K562 (cell line): ENCODE measurements around the gene SELL. TPM values are rescaled to one million over a fixed set of nuclear protein-coding genes. Genes with fewer than 3 reads are reported as not detected.

ENCODE experiments used
- ATAC-seq: fragments of 200-7000 bp; cut with Tn5 transposase; 3 replicates; pipeline ENCODE4 v1.9.1; 2020; ENCODE audit warnings: moderate library complexity
- BruUV-seq: library from RNA; stranded (reverse); fragments of 400-500 nt; replicated peaks from 2 replicates; lab custom pipeline; 2021; lab: Mats Ljungman, UMichigan
- CTCF ChIA-PET: fragments of 300-600 bp; formaldehyde crosslinking; extraction: SDS; loops from one replicate; lab custom pipeline; 2021; ENCODE audit warnings: low intra/inter-chr PET ratio; lab: Yijun Ruan, JAX
- POLR2A ChIA-PET: fragments of 300-600, 350-650 bp; sonication (Branson Sonifier 250); formaldehyde crosslinking; extraction: SDS; loops from one replicate; lab custom pipeline; 2021; ENCODE audit warnings: antibody characterized with exemption, inconsistent platforms; lab: Yijun Ruan, JAX
- DNase-seq, 4 experiments: peaks; one replicate each; pipeline versions ENCODE4 v3.0.0 to v3.0.0-alpha.2; 2011 to 2018; ENCODE audit warnings: low spot score in 3 of 4, mixed read lengths in 3 of 4; ENCODE audit errors: extremely low read depth in 1 of 4
- FAIRE-seq: peaks from 2 replicates; lab custom pipeline; 2011; peaks lifted over from hg19 to GRCh38; lab: Jason Lieb, UNC
- H2AFZ ChIP-seq: 2 replicates; pipeline ENCODE4 v1.6.0; 2011; ENCODE audit warnings: low read depth, low read length, control low read depth, inconsistent platforms
- H3K27ac ChIP-seq: fragments of 200-600 bp; 3 replicates; pipeline ENCODE4 v1.8.0; 2011; ENCODE audit warnings: low read depth, mild to moderate bottlenecking, control low read depth, inconsistent platforms, low read length, moderate library complexity, mixed read lengths; ENCODE audit errors: extremely low read depth
- H3K27me3 ChIP-seq, 2 experiments: fragments of 300-600 bp in 1 of 2; 2 replicates in 1 of 2; 3 replicates in 1 of 2; pipeline versions ENCODE4 v1.6.0 to v1.8.0; 2011; ENCODE audit warnings: inconsistent platforms in 2 of 2, low read length in 2 of 2, mild to moderate bottlenecking in 1 of 2, mixed read lengths in 1 of 2, moderate library complexity in 1 of 2; ENCODE audit not compliant: control insufficient read depth in 2 of 2, insufficient read depth in 2 of 2
- H3K36me3 ChIP-seq: fragments of 300-600 bp; 3 replicates; pipeline ENCODE4 v1.8.0; 2011; ENCODE audit warnings: mild to moderate bottlenecking, low read length, inconsistent platforms; ENCODE audit not compliant: control insufficient read depth, insufficient read depth
- H3K4me1 ChIP-seq, 2 experiments: fragments of 200-600 bp in 1 of 2; replicated peaks in 1 of 2; 2 replicates in 1 of 2; 3 replicates in 1 of 2; pipeline versions ENCODE4 v1.5.1 to v1.8.0; 2011; ENCODE audit warnings: inconsistent platforms in 2 of 2, low read length in 2 of 2, mild to moderate bottlenecking in 1 of 2, mixed read lengths in 1 of 2, moderate library complexity in 1 of 2; ENCODE audit not compliant: control insufficient read depth in 2 of 2, insufficient read depth in 2 of 2
- H3K4me2 ChIP-seq: 2 replicates; pipeline ENCODE4 v1.6.1; 2011; ENCODE audit warnings: low read length, control low read depth, inconsistent platforms, mixed read lengths; ENCODE audit not compliant: insufficient read depth
- H3K4me3 ChIP-seq: fragments of 200-600 bp; sonication (generic), shearing (Covaris generic); 2 replicates; pipeline ENCODE4 v1.5.1; 2016; ENCODE audit warnings: control low read depth, inconsistent platforms
- H3K79me2 ChIP-seq: fragments of 200-600 bp; 3 replicates; pipeline ENCODE4 v1.8.0; 2011; ENCODE audit warnings: low read length, inconsistent platforms; ENCODE audit not compliant: control insufficient read depth, insufficient read depth
- H3K9ac ChIP-seq, 2 experiments: 2 replicates each; pipeline versions ENCODE4 v1.6.0 to v1.6.1; 2011; ENCODE audit warnings: low read depth in 2 of 2, low read length in 2 of 2, control low read depth in 1 of 2, inconsistent platforms in 1 of 2, mild to moderate bottlenecking in 1 of 2, mixed read lengths in 1 of 2; ENCODE audit not compliant: insufficient read depth in 1 of 2
- H3K9me1 ChIP-seq: one replicate; pipeline ENCODE4 v1.6.0; 2011; ENCODE audit warnings: inconsistent platforms, mild to moderate bottlenecking, low read length, moderate library complexity; ENCODE audit not compliant: control insufficient read depth, insufficient read depth
- H3K9me3 ChIP-seq: replicated peaks from 2 replicates; pipeline ENCODE4 v1.5.1; 2011; ENCODE audit warnings: low read depth, low read length, inconsistent platforms; ENCODE audit not compliant: control insufficient read depth, insufficient read depth
- H4K20me1 ChIP-seq: replicated peaks from 2 replicates; pipeline ENCODE4 v1.6.1; 2011; ENCODE audit warnings: low read length, inconsistent platforms, mixed read lengths; ENCODE audit not compliant: control insufficient read depth, insufficient read depth
- BRD9 ChIP-seq: fragments of 450-650 bp; IDR thresholded peaks from 2 replicates; pipeline ENCODE4 v1.6.1; 2018; ENCODE audit warnings: low read depth; ENCODE audit not compliant: partially characterized antibody
- HMGN3 ChIP-seq: IDR thresholded peaks from 2 replicates; pipeline ENCODE4 v1.6.1; 2011; ENCODE audit warnings: borderline replicate concordance, low read depth, mild to moderate bottlenecking, mixed read lengths, low read length; ENCODE audit not compliant: insufficient read length; ENCODE audit errors: extremely low read depth
- LARP7 ChIP-seq: fragments of 450-650 bp; IDR thresholded peaks from 2 replicates; pipeline ENCODE4 v1.6.1; 2016
- MCM3 ChIP-seq: fragments of 450-650 bp; IDR thresholded peaks from 2 replicates; pipeline ENCODE4 v1.6.1; 2016
- PHF21A ChIP-seq: fragments of 450-650 bp; IDR thresholded peaks from 2 replicates; pipeline ENCODE4 v1.6.1; 2017; ENCODE audit warnings: low read depth, borderline replicate concordance
- ZBTB8A ChIP-seq: fragments of 450-650 bp; IDR thresholded peaks from 2 replicates; pipeline ENCODE4 v1.6.1; 2018; ENCODE audit warnings: mild to moderate bottlenecking, moderate library complexity; ENCODE audit not compliant: partially characterized antibody
- ZZZ3 ChIP-seq: fragments of 450-650 bp; IDR thresholded peaks from 2 replicates; pipeline ENCODE4 v1.6.1; 2016; ENCODE audit warnings: antibody characterized with exemption, mild to moderate bottlenecking, moderate library complexity
- WGBS: fragments of 100-300 bp; shearing (Covaris generic); methylation state at CpG from one replicate; pipeline ENCODE4 v1.1.6; 2016; ENCODE audit warnings: low coverage, mixed read lengths; ENCODE audit not compliant: insufficient coverage; ENCODE audit errors: missing lambda C conversion rate; 5-methylcytosine and 5-hydroxymethylcytosine counted together
- in situ Hi-C: fragments of 300-500 bp; cut with MboI; formaldehyde crosslinking; loops from 4 replicates; pipeline ENCODE4 v1.15.0; 2018; ENCODE audit warnings: inconsistent platforms, mixed read lengths
- intact Hi-C: fragments of 100-400 bp; cut with micrococcal nuclease; formaldehyde crosslinking; loops from 2 replicates; pipeline ENCODE4 v1.14.2; 2022
- polyA plus RNA-seq, 8 experiments: library from polyadenylated mRNA; depleted of rRNA in 4 of 8; stranded (reverse) in 5 of 8; unstranded in 3 of 8; fragments of >200 nt; fragmentation: Nextera tagmentation in 2 of 8; fragmentation: Illumina TruSeq in 1 of 8; extraction: Ambion mirVana in 2 of 8; extraction: Trizol in 1 of 8; gene quantifications; 2 replicates each; pipeline versions ENCODE4 v1.2.1 to v1.2.3, GENCODE V29; 2011 to 2014; ENCODE audit warnings: inconsistent platforms in 1 of 8, missing spikeins in 1 of 8
- total RNA-seq, 7 experiments: library from RNA; depleted of rRNA in 6 of 7; stranded (reverse); fragments of >200 nt in 6 of 7; fragmentation: Illumina TruSeq in 2 of 7; extraction: Trizol in 2 of 7; gene quantifications; 2 replicates each; pipeline versions ENCODE4 v1.2.1 to v1.2.3, GENCODE V29; 2011 to 2021; ENCODE audit warnings: low replicate concordance in 1 of 7
- TF ChIP-seq, protein P1 (sequence below): sonication (generic); formaldehyde crosslinking; IDR thresholded peaks from 2 replicates; pipeline ENCODE4 v1.8.0; 2022; ENCODE audit warnings: missing genetic modification reagents, mild to moderate bottlenecking, borderline replicate concordance
- TF ChIP-seq, protein P2 (sequence below): fragments of 250-450 bp; sonication (Bioruptor Pico); IDR thresholded peaks from 2 replicates; pipeline ENCODE4 v1.4.0; 2020
- TF ChIP-seq, protein P3 (sequence below), 2 experiments: fragments of 200-800 bp in 1 of 2; sonication (Bioruptor generic) in 1 of 2; sonication (generic) in 1 of 2; formaldehyde crosslinking in 1 of 2; IDR thresholded peaks in 1 of 2; conservative IDR thresholded peaks in 1 of 2; 2 replicates each; pipeline versions ENCODE4 v1.5.0 to v1.6.1; 2016 to 2020; ENCODE audit warnings: missing compliant biosample characterization in 1 of 2, missing genetic modification characterization in 1 of 2, missing genetic modification reagents in 1 of 2
- TF ChIP-seq, protein P4 (sequence below): fragments of 450-650 bp; IDR thresholded peaks from 2 replicates; pipeline ENCODE4 v1.6.1; 2017; ENCODE audit warnings: antibody characterized with exemption

SELL gene
- total and polyA plus RNA-seq, 9 of the 15 experiments (the other 6 are each of a cell fraction or from before 2014, with no cell fraction given), result 0.51 TPM; not detected in 8

DNA sequence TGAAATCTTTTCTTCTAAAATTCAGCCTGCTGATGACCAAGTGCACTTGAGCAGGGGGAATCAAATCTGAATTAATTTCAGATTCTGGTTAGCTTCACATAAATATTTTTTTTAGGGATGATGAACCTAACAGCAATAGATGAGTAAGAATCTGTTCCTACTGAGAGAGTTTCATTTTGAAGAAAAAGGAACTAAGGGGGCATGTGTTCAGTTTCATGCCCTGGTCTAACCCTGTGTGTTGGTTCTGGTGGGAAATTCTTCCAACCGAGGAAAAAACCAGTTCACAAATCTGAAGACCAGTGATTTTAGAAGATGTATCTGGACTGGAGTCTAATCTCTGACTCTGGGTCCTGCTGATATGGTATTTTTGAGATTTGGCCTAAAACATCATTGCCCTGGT, 13.7 kb downstream of the SELL start:
- no peak overlapping the region for H2AFZ ChIP-seq
- no peaks in the 10 kb centered on the region for H3K79me2 ChIP-seq
- no peak overlapping the region for H3K4me2 ChIP-seq
- intact Hi-C loops, result no loop called here
- TF ChIP-seq BRD9, result no peak
- TF ChIP-seq ZZZ3, result no peak
- TF ChIP-seq, protein P1, sequence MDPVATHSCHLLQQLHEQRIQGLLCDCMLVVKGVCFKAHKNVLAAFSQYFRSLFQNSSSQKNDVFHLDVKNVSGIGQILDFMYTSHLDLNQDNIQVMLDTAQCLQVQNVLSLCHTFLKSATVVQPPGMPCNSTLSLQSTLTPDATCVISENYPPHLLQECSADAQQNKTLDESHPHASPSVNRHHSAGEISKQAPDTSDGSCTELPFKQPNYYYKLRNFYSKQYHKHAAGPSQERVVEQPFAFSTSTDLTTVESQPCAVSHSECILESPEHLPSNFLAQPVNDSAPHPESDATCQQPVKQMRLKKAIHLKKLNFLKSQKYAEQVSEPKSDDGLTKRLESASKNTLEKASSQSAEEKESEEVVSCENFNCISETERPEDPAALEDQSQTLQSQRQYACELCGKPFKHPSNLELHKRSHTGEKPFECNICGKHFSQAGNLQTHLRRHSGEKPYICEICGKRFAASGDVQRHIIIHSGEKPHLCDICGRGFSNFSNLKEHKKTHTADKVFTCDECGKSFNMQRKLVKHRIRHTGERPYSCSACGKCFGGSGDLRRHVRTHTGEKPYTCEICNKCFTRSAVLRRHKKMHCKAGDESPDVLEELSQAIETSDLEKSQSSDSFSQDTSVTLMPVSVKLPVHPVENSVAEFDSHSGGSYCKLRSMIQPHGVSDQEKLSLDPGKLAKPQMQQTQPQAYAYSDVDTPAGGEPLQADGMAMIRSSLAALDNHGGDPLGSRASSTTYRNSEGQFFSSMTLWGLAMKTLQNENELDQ (CRISPR knock-in tag), result no peak
- TF ChIP-seq, protein P2, sequence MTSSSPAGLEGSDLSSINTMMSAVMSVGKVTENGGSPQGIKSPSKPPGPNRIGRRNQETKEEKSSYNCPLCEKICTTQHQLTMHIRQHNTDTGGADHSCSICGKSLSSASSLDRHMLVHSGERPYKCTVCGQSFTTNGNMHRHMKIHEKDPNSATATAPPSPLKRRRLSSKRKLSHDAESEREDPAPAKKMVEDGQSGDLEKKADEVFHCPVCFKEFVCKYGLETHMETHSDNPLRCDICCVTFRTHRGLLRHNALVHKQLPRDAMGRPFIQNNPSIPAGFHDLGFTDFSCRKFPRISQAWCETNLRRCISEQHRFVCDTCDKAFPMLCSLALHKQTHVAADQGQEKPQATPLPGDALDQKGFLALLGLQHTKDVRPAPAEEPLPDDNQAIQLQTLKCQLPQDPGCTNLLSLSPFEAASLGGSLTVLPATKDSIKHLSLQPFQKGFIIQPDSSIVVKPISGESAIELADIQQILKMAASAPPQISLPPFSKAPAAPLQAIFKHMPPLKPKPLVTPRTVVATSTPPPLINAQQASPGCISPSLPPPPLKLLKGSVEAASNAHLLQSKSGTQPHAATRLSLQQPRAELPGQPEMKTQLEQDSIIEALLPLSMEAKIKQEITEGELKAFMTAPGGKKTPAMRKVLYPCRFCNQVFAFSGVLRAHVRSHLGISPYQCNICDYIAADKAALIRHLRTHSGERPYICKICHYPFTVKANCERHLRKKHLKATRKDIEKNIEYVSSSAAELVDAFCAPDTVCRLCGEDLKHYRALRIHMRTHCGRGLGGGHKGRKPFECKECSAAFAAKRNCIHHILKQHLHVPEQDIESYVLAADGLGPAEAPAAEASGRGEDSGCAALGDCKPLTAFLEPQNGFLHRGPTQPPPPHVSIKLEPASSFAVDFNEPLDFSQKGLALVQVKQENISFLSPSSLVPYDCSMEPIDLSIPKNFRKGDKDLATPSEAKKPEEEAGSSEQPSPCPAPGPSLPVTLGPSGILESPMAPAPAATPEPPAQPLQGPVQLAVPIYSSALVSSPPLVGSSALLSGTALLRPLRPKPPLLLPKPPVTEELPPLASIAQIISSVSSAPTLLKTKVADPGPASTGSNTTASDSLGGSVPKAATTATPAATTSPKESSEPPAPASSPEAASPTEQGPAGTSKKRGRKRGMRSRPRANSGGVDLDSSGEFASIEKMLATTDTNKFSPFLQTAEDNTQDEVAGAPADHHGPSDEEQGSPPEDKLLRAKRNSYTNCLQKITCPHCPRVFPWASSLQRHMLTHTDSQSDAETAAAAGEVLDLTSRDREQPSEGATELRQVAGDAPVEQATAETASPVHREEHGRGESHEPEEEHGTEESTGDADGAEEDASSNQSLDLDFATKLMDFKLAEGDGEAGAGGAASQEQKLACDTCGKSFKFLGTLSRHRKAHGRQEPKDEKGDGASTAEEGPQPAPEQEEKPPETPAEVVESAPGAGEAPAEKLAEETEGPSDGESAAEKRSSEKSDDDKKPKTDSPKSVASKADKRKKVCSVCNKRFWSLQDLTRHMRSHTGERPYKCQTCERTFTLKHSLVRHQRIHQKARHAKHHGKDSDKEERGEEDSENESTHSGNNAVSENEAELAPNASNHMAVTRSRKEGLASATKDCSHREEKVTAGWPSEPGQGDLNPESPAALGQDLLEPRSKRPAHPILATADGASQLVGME (CRISPR knock-in tag), result no peak
- TF ChIP-seq HMGN3, result no peak
- no peak for TF ChIP-seq LARP7
- no peak for TF ChIP-seq ZBTB8A
- TF ChIP-seq PHF21A, result no peak
- TF ChIP-seq, protein P3, sequence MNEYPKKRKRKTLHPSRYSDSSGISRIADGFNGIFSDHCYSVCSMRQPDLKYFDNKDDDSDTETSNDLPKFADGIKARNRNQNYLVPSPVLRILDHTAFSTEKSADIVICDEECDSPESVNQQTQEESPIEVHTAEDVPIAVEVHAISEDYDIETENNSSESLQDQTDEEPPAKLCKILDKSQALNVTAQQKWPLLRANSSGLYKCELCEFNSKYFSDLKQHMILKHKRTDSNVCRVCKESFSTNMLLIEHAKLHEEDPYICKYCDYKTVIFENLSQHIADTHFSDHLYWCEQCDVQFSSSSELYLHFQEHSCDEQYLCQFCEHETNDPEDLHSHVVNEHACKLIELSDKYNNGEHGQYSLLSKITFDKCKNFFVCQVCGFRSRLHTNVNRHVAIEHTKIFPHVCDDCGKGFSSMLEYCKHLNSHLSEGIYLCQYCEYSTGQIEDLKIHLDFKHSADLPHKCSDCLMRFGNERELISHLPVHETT (CRISPR knock-in tag; conservative IDR thresholded peaks at IDR 0.05 in 1 of 2, IDR thresholded peaks at IDR 0.05 in 1 of 2), result no peak
- TF ChIP-seq, protein P4, sequence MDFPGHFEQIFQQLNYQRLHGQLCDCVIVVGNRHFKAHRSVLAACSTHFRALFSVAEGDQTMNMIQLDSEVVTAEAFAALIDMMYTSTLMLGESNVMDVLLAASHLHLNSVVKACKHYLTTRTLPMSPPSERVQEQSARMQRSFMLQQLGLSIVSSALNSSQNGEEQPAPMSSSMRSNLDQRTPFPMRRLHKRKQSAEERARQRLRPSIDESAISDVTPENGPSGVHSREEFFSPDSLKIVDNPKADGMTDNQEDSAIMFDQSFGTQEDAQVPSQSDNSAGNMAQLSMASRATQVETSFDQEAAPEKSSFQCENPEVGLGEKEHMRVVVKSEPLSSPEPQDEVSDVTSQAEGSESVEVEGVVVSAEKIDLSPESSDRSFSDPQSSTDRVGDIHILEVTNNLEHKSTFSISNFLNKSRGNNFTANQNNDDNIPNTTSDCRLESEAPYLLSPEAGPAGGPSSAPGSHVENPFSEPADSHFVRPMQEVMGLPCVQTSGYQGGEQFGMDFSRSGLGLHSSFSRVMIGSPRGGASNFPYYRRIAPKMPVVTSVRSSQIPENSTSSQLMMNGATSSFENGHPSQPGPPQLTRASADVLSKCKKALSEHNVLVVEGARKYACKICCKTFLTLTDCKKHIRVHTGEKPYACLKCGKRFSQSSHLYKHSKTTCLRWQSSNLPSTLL, result no peak
- TF ChIP-seq MCM3, result no peak
- no peaks in the 10 kb centered on the region for H3K36me3 ChIP-seq
- DNase-seq, result no peak
- ChIA-PET POLR2A (no interaction called here), CTCF (no interaction called here)
- FAIRE-seq, result no peak
- no peaks in the 10 kb centered on the region for H3K27me3 ChIP-seq
- no peak overlapping the region for H3K4me3 ChIP-seq
- no peaks in the 10 kb centered on the region for H3K9me1 ChIP-seq
- ATAC-seq, result no peak
- BruUV-seq, result no TSS peak
- in situ Hi-C loops, result no loop called here
- H3K9ac ChIP-seq, result no peak overlapping the region
- H3K9me3 ChIP-seq, result no peaks in the 10 kb centered on the region
- no peak overlapping the region for H3K27ac ChIP-seq
- no peaks in the 10 kb centered on the region for H3K4me1 ChIP-seq
- WGBS, result 0% methylated on average over 1 of the region's 1 CpG
- H4K20me1 ChIP-seq, result no peaks in the 10 kb centered on the region
